ENCODE measurements around the gene TAAR8.
A peak's percentile ranks its signal among the peaks of the same experiment; 100 is the strongest.

Gene TAAR8

GRCh38 chr6:132511210-132511830 lies 41.2 kb upstream of the TAAR8 start:
- Mint-ChIP-seq H3K27me3 (ENCODE audit: low read depth, poor library complexity) (peaks cover 35% of the 10 kb centered on the region), H3K9me3 (no peaks in the 10 kb centered on the region), H3K27ac (no peak overlapping the region), H3K36me3 (ENCODE audit: low read depth) (peaks cover 25% of the 10 kb centered on the region), H3K4me1 (peaks cover 30% of the 10 kb centered on the region), H3K4me3 (peak overlapping the region; percentile 92)
- no peak for DNase-seq
- TF ChIP-seq, protein P1, sequence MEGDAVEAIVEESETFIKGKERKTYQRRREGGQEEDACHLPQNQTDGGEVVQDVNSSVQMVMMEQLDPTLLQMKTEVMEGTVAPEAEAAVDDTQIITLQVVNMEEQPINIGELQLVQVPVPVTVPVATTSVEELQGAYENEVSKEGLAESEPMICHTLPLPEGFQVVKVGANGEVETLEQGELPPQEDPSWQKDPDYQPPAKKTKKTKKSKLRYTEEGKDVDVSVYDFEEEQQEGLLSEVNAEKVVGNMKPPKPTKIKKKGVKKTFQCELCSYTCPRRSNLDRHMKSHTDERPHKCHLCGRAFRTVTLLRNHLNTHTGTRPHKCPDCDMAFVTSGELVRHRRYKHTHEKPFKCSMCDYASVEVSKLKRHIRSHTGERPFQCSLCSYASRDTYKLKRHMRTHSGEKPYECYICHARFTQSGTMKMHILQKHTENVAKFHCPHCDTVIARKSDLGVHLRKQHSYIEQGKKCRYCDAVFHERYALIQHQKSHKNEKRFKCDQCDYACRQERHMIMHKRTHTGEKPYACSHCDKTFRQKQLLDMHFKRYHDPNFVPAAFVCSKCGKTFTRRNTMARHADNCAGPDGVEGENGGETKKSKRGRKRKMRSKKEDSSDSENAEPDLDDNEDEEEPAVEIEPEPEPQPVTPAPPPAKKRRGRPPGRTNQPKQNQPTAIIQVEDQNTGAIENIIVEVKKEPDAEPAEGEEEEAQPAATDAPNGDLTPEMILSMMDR (IDR thresholded peaks at IDR 0.05) = no peak

DNA sequence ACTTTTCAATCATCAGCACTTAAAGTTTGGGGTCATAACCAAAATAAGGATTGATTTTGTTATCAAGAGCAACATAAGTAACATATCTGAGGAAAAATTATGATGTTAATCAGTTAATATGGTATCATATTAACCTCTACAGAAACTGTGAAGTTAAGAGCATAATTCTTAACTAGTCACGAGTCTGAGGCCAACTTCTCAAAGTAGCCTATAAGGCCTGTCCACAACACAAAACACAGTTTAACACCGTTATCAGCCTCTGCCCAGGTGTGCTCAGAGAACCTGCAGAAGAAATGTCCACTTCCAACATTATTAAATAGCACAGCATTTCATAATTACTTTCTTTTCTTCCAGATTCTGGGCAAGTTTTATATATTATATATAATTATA lies 40.6 kb upstream of the TAAR8 start:
- Mint-ChIP-seq H3K27ac (no peak overlapping the region), H3K4me1 (peaks cover 30% of the 10 kb centered on the region), H3K36me3 (ENCODE audit: low read depth) (peaks cover 20% of the 10 kb centered on the region), H3K9me3 (no peaks in the 10 kb centered on the region), H3K4me3 (peak overlapping the region; percentile 92), H3K27me3 (ENCODE audit: low read depth, poor library complexity) (peaks cover 40% of the 10 kb centered on the region)
- DNase-seq = no peak
- TF ChIP-seq, protein P1 (IDR thresholded peaks at IDR 0.05) = no peak

- Mint-ChIP-seq H3K4me1 (peaks cover 30% of the 10 kb centered on the region), H3K27me3 (ENCODE audit: low read depth, poor library complexity) (peaks cover 44% of the 10 kb centered on the region), H3K4me3 (peak overlapping the region; percentile 92), H3K27ac (no peak overlapping the region), H3K36me3 (ENCODE audit: low read depth) (peaks cover 17% of the 10 kb centered on the region), H3K9me3 (no peaks in the 10 kb centered on the region)
- no peak for DNase-seq
- TF ChIP-seq, protein P1 (IDR thresholded peaks at IDR 0.05) = no peak
These were observed 40.2 kb upstream of the TAAR8 start for GRCh38 chr6:132512342-132512637.

DNA sequence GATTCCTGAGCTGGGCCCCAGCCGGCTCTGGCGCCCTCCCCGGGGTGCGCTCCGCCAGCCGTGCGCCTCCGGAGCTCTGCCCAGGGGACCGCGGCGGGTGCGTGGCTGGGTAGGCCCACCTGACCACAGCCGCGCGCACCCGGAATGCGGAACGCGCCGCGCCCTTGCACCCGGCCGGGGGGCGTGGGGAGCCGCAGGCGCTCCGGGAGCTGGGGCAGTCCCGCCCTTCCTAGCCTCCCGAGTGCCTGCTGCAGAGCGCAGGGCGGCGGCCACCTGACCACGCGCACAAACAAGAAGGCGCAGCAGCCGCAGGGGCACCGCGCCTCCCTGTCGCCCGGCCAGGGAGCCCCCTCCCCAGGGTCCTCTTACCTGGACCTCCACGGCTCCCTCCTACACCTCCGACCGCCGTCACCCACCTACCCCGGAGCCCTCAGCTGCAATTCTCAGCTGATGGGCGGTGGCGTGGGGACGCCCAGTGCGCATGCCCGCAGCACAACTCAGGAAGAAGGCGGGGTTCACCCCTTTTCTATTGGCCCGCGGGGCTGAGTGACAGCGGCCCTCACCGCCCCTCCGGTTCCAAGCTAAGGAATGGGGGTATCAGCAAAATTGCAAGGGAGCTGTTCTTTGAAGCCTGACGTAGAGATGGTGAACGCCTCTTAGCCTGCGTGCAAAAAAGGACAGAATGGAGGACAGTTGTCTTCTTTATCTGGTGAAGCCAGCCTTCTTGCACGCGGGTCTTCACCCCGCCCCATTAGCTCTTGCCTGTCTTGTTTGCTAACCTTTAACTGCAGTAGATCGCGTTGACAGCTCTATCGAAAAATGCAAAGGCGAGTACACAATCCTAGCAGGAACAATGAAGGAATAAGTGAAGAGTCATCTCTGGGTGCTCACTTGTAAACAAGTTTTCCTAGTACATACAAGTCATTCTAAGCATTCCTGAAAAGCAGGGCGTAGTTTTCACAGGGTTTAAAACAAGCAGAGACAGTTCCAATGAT lies 39.5 kb upstream of the TAAR8 start, which contains the start of gene STX7:
TSS of gene STX7 (minus strand) at position 479 of the 995 bp plus-strand sequence. CDS start 9,586 bp downstream, outside the sequence.
- peak within 1 kb of the TSS; percentile 97 for H3K4me3 Mint-ChIP-seq
- peaks cover 30% of the 10 kb centered on the region for H3K4me1 Mint-ChIP-seq
- H3K9me3 Mint-ChIP-seq = no peaks in the 10 kb centered on the region
- H3K27me3 Mint-ChIP-seq (ENCODE audit: low read depth, poor library complexity) = peaks cover 47% of the 10 kb centered on the region
- peak within 1 kb of the TSS; percentile 68 for H3K27ac Mint-ChIP-seq
- DNase-seq = peak; percentile 88
- H3K36me3 Mint-ChIP-seq (ENCODE audit: low read depth) = peaks cover 10% of the 10 kb centered on the region
- TF ChIP-seq, protein P1 (IDR thresholded peaks at IDR 0.05) = no peak

DNA sequence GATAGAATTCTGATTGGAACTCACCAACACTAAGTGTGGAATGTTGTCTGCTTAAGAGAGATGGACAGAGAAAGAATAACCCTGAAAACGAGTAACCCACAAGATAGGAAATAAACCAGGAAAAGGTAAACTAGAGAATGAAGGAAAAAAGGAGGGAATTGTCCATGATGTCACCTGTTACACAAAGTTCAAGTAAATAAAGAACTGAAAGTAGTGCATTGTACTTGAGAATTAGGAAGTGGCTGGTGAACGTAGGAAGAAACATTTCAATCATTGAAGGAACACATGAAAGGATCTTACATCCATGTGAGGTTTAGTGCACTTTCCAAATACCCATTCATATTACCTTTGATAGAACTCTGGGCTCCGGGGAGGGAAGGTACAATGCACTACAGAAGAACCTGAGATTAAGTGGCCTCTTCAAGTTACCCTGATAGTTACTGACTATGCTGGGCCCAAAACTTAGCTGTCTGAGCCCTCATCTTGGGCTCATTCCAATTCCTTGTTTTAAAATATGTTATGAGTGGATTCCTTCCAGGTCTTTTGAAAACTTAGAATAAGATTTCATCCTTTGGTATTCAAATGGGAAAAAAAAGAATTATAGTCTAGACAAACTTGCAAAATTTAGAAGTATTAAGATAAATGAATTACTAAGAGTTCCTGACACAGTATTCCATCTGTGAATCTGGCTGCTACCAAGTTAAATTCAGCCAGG lies 38.5 kb upstream of the TAAR8 start:
- peaks cover 49% of the 10 kb centered on the region for H3K27me3 Mint-ChIP-seq (ENCODE audit: low read depth, poor library complexity)
- TF ChIP-seq, protein P1 (IDR thresholded peaks at IDR 0.05) = no peak
- H3K4me1 Mint-ChIP-seq = peaks cover 30% of the 10 kb centered on the region
- no peaks in the 10 kb centered on the region for H3K9me3 Mint-ChIP-seq
- no peaks in the 10 kb centered on the region for H3K36me3 Mint-ChIP-seq (ENCODE audit: low read depth)
- no peak overlapping the region for H3K27ac Mint-ChIP-seq
- peak overlapping the region; percentile 97 for H3K4me3 Mint-ChIP-seq
- no peak for DNase-seq
